Caco-2 (cell line): ENCODE data around the gene GPR39. TPM values are rescaled to one million over a fixed set of nuclear protein-coding genes. Genes with fewer than 3 reads are reported as not detected.

Experiments
- BruUV-seq: library from RNA; stranded (reverse); fragments of 400-500 nt; replicated peaks from 2 replicates; lab custom pipeline; 2021; lab: Mats Ljungman, UMichigan
- CTCF ChIA-PET: fragments of 300-600 bp; sonication (Branson Sonifier 250); formaldehyde crosslinking; loops from one replicate; lab custom pipeline; 2022; ENCODE audit warnings: antibody characterized with exemption; lab: Charles Lee
- POLR2A ChIA-PET: fragments of 300-600 bp; sonication (Branson Sonifier 250); formaldehyde crosslinking; loops from one replicate; lab custom pipeline; 2022; ENCODE audit warnings: antibody characterized with exemption; lab: Charles Lee
- DNase-seq, 2 experiments: peaks; one replicate each; pipeline versions ENCODE4 v3.0.0 to v3.0.0-alpha.2; 2020 to 2022
- H3K27me3 ChIP-seq: replicated peaks from 2 replicates; pipeline ENCODE4 v1.6.0; 2011; ENCODE audit warnings: low read length; ENCODE audit not compliant: control insufficient read depth, insufficient read depth
- H3K36me3 ChIP-seq: 2 replicates; pipeline ENCODE4 v1.5.1; 2011; ENCODE audit warnings: low read length; ENCODE audit not compliant: control insufficient read depth, insufficient read depth
- H3K4me1 ChIP-seq: fragments of 250-450 bp; sonication (Bioruptor Pico); 2 replicates; pipeline ENCODE4 v1.5.1; 2020; ENCODE audit warnings: mild to moderate bottlenecking
- H3K4me3 ChIP-seq: 2 replicates; pipeline ENCODE4 v1.5.1; 2011; ENCODE audit warnings: low read depth, mild to moderate bottlenecking, control low read depth, low read length
- H3K9me3 ChIP-seq: fragments of 250-450 bp; sonication (Bioruptor Pico); 2 replicates; pipeline ENCODE4 v1.5.1; 2020; ENCODE audit warnings: mild to moderate bottlenecking, moderate library complexity
- H3K27ac Mint-ChIP-seq: one replicate; pipeline ENCODE4 v1.8.0; 2022; ENCODE audit warnings: mixed read lengths; ENCODE audit not compliant: unreplicated experiment
- H3K27me3 Mint-ChIP-seq: one replicate; pipeline ENCODE4 v1.8.0; 2022; ENCODE audit warnings: mixed read lengths; ENCODE audit not compliant: insufficient read depth, unreplicated experiment
- H3K36me3 Mint-ChIP-seq: one replicate; pipeline ENCODE4 v1.8.0; 2022; ENCODE audit warnings: mild to moderate bottlenecking, mixed read lengths; ENCODE audit not compliant: insufficient read depth, unreplicated experiment
- H3K4me1 Mint-ChIP-seq: one replicate; pipeline ENCODE4 v1.8.0; 2022; ENCODE audit warnings: low read depth, mixed read lengths; ENCODE audit not compliant: unreplicated experiment
- H3K4me3 Mint-ChIP-seq: one replicate; pipeline ENCODE4 v1.8.0; 2022; ENCODE audit warnings: mild to moderate bottlenecking, moderate library complexity, mixed read lengths; ENCODE audit not compliant: unreplicated experiment
- H3K9me3 Mint-ChIP-seq: one replicate; pipeline ENCODE4 v1.8.0; 2022; ENCODE audit warnings: mixed read lengths; ENCODE audit not compliant: unreplicated experiment
- intact Hi-C: fragments of 100-400 bp; cut with micrococcal nuclease; formaldehyde crosslinking; loops from one replicate; pipeline ENCODE4 v1.10.0; 2022; ENCODE audit not compliant: unreplicated experiment
- total RNA-seq: library from RNA; stranded (reverse); gene quantifications from 2 replicates; pipeline ENCODE4 v1.2.3, GENCODE V29; 2022
- TF ChIP-seq, protein P1 (sequence below), 2 experiments: fragments of 200-600 bp in 1 of 2; IDR thresholded peaks; 1 replicate in 1 of 2; 2 replicates in 1 of 2; pipeline versions ENCODE4 v1.5.1 to v1.8.0; 2011 to 2022; ENCODE audit warnings: antibody characterized with exemption in 1 of 2, control low read depth in 1 of 2, inconsistent platforms in 1 of 2, low read depth in 1 of 2, low read length in 1 of 2, mild to moderate bottlenecking in 1 of 2, moderate library complexity in 1 of 2; ENCODE audit not compliant: insufficient read depth in 1 of 2, severe bottlenecking in 1 of 2, unreplicated experiment in 1 of 2

GPR39 gene
- total RNA-seq, 1 experiment from 2014 or later, result 26.8 TPM

DNA sequence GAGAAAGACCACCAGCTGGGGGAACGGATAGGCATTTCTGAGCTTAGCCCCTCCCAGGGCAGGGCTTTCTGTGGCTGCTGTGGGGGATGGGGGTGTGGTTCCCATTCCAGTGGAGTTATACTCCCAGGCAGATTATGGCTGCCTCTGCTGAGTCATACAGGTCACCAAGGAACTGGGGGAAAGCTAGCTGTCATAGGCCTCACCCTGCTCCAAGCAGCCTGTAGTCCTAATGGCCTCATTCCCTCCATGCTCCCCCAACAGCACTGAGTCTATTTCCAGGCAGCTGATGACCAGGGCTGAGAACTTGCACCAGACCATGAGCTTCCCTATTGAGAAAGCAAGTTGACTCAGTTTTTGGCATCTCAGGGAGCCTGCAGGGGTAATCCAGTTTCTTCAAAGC, 87.1 kb downstream of the GPR39 start:
- Mint-ChIP-seq H3K4me3 (no peak overlapping the region), H3K9me3 (peaks cover 67% of the 10 kb centered on the region), H3K27ac (no peak overlapping the region), H3K36me3 (peaks cover 5% of the 10 kb centered on the region), H3K4me1 (no peaks in the 10 kb centered on the region), H3K27me3 (no peaks in the 10 kb centered on the region)
- Histone ChIP-seq H3K9me3 (peaks cover 26% of the 10 kb centered on the region), H3K4me1 (no peaks in the 10 kb centered on the region), H3K36me3 (no peaks in the 10 kb centered on the region), H3K4me3 (no peak overlapping the region), H3K27me3 (no peaks in the 10 kb centered on the region)
- TF ChIP-seq, protein P1, sequence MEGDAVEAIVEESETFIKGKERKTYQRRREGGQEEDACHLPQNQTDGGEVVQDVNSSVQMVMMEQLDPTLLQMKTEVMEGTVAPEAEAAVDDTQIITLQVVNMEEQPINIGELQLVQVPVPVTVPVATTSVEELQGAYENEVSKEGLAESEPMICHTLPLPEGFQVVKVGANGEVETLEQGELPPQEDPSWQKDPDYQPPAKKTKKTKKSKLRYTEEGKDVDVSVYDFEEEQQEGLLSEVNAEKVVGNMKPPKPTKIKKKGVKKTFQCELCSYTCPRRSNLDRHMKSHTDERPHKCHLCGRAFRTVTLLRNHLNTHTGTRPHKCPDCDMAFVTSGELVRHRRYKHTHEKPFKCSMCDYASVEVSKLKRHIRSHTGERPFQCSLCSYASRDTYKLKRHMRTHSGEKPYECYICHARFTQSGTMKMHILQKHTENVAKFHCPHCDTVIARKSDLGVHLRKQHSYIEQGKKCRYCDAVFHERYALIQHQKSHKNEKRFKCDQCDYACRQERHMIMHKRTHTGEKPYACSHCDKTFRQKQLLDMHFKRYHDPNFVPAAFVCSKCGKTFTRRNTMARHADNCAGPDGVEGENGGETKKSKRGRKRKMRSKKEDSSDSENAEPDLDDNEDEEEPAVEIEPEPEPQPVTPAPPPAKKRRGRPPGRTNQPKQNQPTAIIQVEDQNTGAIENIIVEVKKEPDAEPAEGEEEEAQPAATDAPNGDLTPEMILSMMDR (IDR thresholded peaks at IDR 0.05; ENCODE audit: insufficient read depth in 1 of 2, low read depth in 1 of 2, low read length in 1 of 2, severe bottlenecking in 1 of 2, unreplicated experiment in 1 of 2), result no peak
- intact Hi-C loops, result no loop called here
- ChIA-PET POLR2A (no interaction called here), CTCF (no interaction called here)
- no peak for DNase-seq
- no TSS peak for BruUV-seq

DNA sequence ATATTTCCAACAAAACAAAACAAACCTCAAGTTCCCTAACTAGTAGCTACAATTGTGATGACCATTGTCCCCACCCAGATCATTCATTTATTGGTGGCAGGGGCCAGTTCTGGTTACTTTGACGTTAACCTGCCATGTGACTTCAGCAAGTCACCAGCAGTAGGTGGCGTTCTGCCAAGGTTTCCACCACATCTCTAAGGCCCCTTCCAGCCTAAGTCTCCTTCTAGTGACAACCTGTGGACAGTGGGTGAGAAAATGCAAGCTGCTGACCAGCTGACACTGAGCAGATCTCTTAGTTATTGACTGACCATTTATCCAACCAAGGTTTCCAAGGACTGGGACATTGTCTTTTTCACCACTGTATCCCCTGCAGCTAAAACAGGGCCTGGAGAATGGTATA, 98.4 kb downstream of the GPR39 start:
- Mint-ChIP-seq H3K27ac (no peak overlapping the region), H3K9me3 (no peaks in the 10 kb centered on the region), H3K36me3 (peaks cover 11% of the 10 kb centered on the region), H3K4me3 (no peak overlapping the region), H3K27me3 (no peaks in the 10 kb centered on the region), H3K4me1 (no peaks in the 10 kb centered on the region)
- CTCF ChIA-PET, result no interaction called here
- no peak for DNase-seq
- Histone ChIP-seq H3K4me3 (no peak overlapping the region), H3K27me3 (no peaks in the 10 kb centered on the region), H3K36me3 (no peaks in the 10 kb centered on the region), H3K4me1 (no peaks in the 10 kb centered on the region), H3K9me3 (no peaks in the 10 kb centered on the region)
- POLR2A ChIA-PET, result no interaction called here
- intact Hi-C loops, result no loop called here
- BruUV-seq, result no TSS peak
- TF ChIP-seq, protein P1 (IDR thresholded peaks at IDR 0.05; ENCODE audit: insufficient read depth in 1 of 2, low read depth in 1 of 2, low read length in 1 of 2, severe bottlenecking in 1 of 2, unreplicated experiment in 1 of 2), result no peak

DNA sequence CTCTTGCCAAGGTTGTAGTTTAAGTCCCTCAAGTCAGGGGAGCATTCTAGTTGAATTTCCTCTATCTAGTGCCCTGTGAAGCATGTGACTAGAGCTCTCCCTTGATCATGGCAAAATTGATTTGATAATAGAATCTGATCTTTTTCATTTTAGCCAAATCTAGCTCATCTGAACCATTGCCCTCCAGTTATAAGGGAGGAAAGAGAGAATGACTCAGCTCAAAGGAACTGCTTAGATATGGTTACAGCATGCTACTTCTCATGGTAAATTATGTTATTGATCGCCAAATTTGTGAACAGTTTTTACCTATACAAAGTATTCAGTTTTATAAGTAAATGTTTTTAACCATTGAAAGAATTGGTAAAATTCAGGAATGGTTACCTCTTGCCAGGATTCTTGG, 100.8 kb downstream of the GPR39 start:
- ChIA-PET POLR2A (no interaction called here), CTCF (interaction anchor here (0.7 to 1.0 kb wide), 2 partner anchors 30 to 36 kb away, joined by 3 to 4 read pairs; no protein-coding TSS in a partner anchor)
- Histone ChIP-seq H3K4me1 (no peaks in the 10 kb centered on the region), H3K36me3 (no peaks in the 10 kb centered on the region), H3K4me3 (no peak overlapping the region), H3K9me3 (no peaks in the 10 kb centered on the region), H3K27me3 (no peaks in the 10 kb centered on the region)
- intact Hi-C loops, result no loop called here
- Mint-ChIP-seq H3K4me3 (no peak overlapping the region), H3K27me3 (no peaks in the 10 kb centered on the region), H3K4me1 (no peaks in the 10 kb centered on the region), H3K27ac (no peak overlapping the region), H3K9me3 (no peaks in the 10 kb centered on the region), H3K36me3 (peaks cover 11% of the 10 kb centered on the region)
- BruUV-seq, result no TSS peak
- no peak for DNase-seq
- TF ChIP-seq, protein P1 (IDR thresholded peaks at IDR 0.05; ENCODE audit: insufficient read depth in 1 of 2, low read depth in 1 of 2, low read length in 1 of 2, severe bottlenecking in 1 of 2, unreplicated experiment in 1 of 2), result no peak
